GM19238 (cell line): ENCODE measurements around the gene PTGES.

ENCODE experiments used
- DNase-seq: peaks from one replicate; pipeline ENCODE4 v3.0.0; 2011; ENCODE audit warnings: low spot score; ENCODE audit not compliant: insufficient read length

Gene PTGES

DNA sequence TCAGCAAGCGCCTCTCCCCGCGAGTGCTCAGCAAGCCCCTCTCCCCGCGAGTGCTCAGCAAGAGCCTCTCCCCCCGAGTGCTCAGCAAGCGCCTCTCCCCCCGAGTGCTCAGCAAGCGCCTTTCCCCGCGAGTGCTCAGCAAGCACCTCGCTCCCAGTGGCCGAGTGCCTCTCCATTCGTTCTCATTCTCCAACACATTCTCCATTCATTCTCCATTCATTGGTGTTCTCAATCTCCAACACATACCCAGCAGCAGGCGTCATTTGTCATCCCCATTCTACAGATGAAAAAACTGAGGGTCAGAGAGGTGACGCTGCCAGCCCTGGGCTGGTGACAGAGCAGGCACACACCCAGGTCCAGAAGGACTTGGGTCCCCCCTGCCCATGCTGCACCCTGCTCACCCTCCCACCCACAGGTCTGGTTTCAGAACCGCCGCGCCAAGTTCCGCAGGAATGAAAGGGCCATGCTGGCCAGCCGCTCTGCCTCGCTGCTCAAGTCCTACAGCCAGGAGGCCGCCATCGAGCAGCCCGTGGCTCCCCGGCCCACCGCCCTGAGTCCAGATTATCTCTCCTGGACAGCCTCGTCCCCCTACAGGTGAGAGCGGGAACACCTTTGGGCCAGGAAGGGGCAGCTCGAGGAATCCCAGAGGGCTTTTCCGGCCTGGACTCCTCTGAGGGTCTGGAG is 32.5 kb downstream of the PTGES start:
- DNase-seq: no peak

DNA sequence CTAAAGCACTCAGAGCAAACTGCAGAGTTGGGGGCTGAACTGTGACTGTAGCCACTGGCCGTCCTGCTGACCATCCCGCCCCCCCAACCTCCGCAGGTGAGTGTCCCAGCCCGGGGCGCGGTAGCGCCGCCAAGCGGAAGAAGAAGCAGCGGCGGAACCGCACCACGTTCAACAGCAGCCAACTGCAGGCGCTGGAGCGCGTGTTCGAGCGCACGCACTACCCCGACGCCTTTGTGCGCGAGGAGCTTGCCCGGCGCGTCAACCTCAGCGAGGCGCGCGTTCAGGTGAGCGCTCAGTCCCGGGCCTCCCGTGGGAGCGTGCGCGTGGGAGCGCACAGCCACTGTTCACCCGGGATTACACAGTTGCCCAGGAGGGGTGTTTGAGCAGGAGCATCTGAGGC is 33.7 kb downstream of the PTGES start:
- no peak for DNase-seq

DNA sequence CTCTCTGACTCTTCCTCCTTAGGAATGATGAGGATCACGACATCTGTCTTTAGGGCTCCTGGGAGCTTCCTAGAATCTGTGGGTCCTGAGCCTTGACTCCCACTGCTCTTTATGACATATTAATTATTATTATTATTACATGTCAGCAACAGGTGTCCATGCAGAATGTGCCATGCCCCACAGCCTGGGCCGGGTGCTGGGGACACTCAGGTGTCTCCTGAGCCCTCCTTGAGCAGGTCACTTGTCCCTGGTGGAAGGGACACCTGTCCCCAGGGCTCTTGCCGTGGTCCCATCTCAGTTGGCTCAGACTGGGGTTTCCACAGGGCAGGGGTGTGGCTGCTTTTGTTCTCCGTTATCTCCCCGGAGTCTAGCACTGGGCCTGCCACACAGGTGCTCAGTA is 34.2 kb downstream of the PTGES start:
- DNase-seq: no peak

DNA sequence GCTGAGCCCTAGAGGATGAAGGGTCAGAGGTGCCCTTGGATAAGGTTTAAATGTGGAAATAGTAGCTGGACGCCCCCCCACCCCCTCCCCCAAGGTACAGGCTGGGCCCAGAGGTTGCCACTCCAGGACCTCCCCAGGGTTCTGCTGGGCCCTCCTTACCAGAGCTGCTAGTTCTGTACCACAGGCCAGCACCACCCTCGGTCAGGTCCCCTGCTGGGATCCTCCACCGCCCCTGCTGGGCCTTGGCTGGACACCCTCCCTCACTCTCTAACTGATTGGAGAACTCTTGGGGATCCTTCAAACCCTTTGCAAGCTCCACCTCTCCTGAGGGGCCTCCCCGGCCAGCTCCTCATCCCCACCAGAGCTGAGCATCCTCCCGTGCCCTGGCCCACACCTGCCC is 34.9 kb downstream of the PTGES start:
- no peak for DNase-seq

DNA sequence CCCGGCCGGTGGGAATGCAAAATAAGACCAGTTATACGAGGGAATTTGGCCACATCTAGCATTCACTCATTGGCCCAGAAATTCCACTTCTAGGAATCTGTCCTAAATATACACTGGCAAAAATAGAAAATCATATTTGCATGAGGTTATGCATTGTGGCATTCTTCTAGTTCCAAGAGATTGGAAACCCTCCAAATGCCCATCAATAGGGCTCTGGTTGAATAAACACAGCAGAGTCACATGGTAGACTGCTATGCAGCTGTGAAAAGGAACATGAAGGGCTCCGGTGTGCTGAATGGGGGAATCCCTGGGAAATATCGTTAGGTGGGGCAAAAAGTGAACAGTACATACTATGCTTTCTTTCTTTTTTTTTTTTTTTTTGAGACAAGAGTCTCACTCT is 36.8 kb downstream of the PTGES start:
- no peak for DNase-seq

DNA sequence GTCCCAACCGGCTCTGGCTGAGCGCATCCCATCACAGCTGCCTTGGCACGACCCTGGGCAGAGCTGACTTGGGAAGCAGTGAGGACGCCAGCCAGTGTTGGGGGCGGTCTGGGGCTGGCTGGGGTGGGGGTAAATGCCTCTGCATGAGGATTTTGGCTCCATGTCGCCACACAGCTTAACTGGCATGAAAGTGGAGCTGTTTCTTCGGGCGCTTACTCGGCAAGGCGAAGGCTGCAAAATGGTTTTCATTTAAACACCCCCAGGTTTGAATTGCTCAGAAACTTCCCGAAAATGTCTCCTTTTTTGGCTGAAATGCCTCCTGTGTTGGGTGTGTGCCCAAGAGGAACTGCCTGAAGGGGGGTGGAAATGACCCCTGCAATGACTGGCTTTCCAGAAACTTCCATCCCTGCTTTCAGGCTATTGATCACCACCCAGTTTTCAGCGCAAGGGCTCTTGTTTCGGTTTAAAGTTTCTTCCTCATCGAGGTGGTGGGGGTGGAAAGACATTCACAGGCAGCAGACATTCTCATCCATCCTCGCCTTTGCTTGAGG is 38.3 kb downstream of the PTGES start:
- no peak for DNase-seq

DNA sequence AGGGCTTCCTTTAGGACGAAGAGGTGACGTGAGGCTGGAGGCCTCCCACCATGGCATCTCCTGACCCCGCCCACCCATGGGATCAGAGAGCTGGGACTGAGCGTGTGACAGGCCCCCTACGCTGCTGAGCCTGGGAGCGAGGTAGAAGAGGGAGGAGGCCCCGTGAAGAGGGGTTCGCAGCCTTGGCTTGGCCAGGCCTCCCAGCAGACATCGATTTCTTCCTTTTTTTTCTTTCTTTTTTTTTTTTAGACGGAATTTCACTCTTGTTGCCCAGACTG is 39.5 kb downstream of the PTGES start:
- no peak for DNase-seq

DNA sequence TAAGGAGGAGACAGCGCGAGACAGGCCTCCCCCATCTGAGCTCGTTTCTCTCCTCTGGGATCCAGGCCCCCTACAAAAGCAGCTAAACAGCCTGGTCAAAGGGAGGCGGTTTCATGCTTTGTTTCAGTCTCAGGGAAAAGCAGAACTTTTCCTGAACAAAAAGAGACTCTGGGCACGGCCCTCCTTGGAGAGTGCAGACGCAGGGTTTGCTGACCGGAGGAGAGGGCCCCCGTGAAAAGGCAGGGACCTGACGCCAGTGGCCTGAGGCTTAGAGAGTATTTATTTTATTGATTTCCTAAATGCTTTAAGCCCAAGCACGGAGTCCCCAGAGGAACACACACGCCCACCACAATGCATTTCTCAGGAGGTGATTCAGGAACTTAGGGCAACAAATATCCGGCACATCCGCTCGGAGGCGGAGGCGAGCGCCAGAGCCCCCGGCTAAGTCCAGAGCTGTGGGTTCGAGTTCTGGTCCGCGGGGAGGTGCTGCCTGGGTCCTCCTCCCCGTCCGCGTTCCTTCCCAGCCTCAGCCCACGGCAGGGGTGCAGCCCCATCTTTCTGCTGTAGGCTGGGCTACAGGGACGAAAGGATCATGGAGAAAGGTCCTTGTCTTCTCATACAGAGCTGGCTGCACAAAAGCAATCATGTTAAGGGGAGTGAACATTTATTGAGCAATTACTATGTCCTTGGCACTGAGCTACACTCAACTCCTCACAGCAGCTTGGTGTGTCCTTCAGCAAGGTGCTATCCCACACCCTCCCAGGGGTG is 40.0 kb downstream of the PTGES start:
- DNase-seq: no peak

DNA sequence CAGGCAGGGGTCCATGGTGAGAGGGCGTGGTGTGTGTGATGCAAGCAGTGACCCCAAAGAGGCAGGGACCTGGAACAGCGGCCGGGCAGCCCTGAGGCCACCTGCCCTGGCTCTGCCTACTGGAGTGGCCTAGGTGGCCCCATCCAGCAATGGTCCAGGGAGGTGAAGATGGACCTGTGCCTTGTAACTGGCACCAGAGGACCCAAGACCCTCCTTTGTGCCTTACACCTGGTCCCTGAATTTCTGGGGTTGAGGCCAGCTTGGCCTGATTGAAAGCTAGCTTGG is 42.7 kb downstream of the PTGES start:
- DNase-seq: no peak

DNA sequence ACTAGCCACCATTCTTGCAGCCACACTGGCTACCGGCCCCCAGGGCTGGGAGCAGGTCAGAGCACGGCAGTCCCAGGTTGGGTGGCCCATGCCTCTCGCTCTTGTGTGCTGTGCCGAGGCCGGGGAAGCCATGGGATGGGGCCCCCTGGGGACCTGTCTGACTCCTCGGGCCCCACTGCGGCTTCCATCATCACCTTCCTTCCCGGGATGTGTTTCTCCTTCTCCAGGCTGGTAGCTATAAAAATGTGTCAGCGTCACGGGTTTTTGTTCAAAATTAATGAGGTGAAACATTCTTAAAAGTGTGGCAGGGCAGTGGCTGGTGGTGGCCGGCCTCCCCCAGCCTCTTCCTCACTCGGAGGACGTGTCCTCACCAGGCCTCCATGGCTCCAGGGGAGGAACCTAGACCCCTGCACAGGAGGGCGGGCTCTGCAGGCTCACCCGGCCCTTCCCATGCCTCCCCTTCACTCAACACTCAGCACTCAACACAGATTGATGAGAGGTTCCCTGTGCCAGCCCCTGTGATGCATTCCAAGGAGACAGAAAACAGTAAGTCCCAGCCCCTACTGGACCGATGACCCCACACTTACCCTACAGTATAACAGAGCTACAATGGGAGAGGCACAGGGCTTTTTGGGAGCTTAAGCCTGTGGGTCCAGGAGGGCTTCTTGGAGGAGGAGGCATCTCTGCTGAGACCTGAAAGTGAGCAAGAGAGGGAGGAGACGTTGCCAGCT is 43.2 kb downstream of the PTGES start:
- DNase-seq: no peak

DNA sequence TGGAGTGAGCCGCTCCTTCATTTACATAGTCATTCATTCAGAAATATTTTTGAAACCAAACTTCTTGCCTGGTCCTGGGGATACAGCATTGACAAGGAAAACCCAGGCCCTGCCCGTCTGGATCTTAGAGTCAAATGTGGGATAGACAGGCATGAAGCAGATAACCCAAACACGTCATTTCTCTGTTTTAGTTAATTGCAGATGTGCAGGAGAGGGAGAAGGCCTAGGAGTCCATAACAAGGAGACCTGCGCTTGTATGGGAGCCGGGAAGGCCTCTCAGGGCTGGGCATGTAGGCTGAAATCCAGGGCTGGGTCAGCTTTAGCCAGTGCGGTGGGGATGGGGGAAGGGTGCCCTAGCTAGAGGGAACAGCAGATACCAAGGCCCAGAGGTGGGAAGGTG is 44.0 kb downstream of the PTGES start:
- no peak for DNase-seq

DNA sequence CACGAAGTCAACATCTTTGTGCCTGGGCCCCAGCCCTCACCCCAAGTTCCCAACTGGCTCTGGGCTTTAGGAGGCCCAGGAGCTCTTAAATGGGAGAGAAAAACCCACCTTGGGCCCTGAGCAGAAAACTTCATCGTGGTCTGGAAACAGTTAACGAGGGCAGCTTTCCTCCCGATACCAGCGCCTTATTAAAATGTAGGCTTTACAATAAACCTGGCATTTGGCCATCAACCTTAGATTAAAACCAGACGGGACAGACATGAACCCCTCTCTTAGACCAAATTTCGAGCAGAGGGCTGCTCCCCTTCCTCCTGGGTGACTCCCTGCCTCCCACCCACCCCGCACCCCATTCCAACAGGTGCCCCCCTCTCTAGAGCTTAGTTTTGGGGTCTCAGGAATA is 48.0 kb downstream of the PTGES start:
- DNase-seq: no peak

DNA sequence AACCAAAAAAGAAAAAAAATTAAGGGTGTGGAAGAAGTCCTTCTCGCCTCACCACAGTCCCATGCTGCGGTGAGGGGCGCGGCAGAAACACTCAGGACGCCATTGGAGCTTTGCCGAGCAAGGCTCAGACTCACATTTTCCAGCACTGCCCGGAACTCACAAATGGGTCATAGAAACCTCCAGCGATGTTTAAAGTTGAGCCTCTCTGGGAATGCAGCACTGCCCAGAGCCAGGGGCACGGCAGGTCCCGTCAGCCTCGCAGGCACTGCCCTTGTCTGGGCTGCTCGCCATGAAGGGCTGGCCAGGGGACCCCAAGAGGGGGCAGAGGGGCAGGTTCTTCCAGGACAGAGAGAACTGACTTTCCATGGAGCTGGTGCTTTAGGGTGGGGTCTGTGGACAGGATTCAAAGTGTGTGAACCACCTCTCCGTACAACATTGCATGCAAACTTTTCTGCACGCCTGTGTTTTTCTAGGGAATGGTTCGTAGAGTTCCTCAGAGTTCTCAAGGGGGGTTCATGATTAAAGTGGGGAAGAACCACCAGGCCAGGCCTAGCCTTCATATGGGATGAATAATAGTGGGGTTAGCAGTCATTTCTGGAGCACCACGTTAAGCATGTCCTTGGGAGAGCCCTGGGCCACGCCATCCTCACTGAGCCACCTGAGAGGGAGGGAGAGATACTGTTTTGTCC is 49.0 kb downstream of the PTGES start:
- DNase-seq: no peak

DNA sequence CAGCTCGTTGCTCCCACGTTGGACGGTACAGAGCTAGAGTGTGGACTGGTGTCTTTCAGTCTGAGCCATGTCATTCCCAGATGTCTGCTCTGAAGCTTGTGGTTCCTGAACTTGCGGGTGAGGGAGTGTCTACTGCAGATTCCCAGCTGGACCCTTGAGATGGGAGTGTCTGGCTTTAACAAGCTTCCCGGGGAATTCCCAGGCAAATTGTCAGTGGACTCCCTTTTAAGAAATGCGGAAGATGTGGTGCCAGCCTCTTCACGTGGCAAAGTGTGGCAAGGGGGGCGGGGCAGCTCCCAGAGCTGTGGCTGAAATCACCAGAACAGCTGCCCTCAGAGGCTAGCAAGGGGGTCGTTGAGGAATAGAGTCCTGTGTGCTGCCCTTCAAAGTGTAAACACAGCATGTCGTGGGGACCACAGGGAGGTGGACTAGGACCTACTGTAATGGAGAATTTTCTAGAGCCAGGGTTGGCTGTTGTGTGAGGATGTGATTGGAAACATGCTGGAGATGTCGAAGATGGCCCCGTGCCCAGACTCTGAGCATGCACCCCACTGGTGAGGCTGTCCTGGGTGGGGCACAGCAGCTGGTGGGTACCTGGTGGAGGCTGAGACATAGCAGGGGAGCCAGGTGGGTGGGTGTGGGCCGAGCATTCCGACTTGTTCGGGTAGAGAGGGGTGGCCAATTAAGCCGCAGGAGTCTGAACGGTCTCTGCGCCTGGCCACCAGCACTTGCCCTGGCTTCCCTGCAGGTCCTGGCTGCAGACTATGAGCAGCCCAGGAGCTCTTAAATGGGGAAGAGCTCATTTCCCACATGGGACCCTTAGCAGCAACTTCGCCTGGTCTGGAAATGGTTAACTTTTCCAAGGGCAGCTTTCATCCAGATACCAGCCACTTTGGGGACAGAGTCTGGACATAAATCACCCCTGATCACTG is 50.0 kb downstream of the PTGES start:
- no peak for DNase-seq

DNA sequence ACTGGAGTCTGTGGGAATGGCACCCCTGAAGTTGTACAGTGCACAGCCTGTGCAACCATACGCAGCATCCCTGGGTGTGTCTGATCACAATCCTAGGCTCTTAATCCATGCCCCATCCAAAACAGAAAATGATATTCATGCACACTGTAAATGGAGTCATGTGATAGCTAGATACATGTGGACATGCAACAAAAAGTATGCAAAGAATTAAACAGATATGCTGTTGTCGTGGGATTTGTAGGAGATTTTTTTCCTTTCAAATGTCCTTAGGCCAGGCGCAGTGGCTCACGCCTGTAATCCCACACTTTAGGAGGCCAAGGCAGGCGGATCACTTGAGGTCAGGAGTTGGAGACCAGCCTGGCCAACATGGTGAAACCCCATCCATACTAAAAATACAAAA is 51.3 kb downstream of the PTGES start:
- no peak for DNase-seq

DNA sequence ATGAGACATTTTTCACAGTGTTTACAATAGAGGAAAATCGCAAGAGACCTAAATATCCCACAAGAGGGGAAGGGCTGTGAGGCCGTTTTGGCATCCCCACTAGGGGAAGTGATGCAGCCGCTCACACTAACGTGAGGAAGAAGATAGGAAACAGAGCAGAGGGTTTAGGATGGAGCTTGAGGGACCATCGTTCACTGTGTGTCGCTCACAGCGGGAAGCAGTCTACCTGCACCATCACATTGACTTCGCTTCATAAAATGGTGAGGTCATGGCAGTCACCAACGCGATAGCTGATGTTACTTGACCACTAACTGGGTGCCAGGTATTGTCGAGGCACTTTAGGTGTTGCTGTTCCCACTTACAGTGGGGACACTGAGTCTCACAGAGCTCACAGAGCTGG is 51.8 kb downstream of the PTGES start:
- no peak for DNase-seq

DNA sequence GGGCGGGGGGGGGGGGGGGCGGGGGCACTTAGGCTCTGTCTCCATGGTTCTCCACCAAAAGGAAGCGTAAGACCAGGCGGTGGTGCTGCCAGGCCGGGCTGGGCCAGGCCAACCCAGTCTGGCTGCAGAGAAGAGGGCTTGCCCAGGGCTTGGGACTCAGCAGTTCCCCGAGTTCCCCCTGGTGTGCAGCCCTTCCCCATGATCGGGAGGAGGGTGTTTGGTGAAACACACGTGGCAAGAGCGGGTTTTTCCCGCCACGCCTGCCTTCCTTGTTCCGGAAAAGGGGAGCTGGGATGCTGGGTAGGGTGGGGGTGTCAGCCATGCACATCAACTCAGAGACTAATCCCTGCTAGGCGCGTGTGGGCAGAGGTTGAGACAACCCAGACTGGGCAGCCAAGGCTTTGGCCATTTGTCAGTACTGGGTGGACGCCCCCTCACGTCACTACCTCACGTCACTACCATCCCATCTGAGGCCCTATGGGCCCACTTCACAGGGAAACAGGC is 54.5 kb downstream of the PTGES start:
- DNase-seq: no peak

DNA sequence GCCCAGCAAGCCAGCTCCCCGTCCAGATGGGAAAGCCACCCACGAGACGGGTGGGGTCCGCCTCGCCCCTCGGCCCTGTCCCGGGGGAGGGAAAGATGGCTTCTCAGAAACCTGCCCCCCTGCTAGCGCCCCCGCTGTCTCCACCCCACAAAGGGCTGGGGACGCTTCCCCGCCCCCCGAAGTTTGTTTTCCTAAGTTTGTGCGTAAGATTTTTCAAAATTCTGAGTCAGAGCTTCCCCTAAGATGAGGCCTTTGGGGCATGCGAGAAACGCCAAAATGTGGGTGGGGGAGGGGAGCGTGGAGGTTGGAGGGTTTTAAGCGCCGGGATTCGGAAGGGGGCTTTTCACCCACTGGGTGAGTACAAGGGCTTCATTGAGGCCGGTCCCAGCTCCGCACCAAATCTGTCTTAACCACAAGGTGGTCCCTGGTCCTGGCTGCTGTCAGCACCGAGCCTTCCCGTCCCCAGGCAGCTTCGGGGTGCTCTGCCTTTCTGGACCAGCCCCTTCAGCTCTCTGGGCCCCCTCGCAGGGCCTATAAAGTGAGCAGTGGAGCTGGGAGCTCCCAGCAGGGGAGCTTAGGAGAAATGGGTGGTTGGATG is 55.1 kb downstream of the PTGES start:
- DNase-seq: no peak

DNA sequence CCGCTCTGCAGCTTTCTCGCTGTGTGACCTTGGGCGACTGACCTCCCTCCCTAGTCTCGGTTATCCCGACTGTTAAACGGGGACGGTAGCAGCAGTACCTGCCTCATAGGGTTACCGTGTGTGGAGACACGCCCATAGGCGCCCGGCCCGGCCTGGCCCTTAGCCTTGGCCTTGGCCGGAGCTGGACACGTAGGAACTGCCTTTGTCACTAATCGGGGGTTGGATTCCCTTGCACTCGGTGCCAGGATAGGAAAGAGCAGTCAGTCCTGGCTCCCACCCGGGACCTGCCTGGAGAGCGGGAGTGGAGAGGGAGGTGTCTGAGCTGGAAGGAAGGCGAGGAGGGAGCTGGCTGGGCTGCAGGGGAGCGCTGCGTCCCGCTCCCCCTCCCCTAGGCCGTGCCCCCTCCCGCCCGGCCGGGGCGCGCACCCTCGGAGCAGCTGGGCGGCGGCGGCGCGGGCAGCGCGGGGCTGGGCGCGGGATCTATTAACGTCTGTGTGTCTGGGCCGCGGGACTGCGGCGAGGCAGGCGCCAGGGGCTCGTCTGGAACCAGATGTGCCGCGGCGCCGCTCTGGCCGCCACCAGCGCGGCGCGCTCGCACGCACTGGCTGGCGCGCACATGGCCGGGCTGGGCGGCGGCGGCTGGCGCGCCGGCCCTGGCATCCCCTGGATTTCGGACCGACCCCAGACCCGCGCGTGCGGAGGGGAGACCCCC is 55.7 kb downstream of the PTGES start:
- DNase-seq: no peak

DNA sequence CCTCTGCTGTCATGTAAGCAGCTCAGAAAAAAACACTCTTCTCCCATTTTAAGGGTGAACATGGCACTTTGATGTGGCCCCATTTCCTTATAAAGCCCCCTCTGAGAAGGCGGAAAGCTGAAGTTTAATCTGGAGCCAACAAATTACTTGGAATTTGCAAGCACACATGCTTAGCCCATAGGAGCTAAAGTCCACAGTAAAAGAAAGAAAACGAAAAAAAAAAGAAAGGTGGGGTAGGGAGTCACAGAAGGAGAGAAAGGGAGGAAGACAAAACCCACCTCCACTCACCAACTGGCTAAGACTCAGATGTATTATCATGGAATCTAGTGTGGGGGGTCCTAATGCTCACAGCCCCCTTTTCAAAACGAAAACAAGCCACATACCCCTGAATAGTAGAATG is 57.0 kb downstream of the PTGES start:
- DNase-seq: no peak
